Panc1 (cell line): ENCODE results near the gene DRD4. TPM values are rescaled to one million over a fixed set of nuclear protein-coding genes. Genes with fewer than 3 reads are reported as not detected.

Experiments used
- ATAC-seq: fragments of 200-7000 bp; cut with Tn5 transposase; 2 replicates; pipeline ENCODE4 v1.9.1; 2020; ENCODE audit warnings: mild to moderate bottlenecking, moderate library complexity
- BruUV-seq: library from RNA; stranded (reverse); fragments of 400-500 nt; replicated peaks from 2 replicates; lab custom pipeline; 2021; lab: Mats Ljungman, UMichigan
- CTCF ChIA-PET: fragments of 300-600 bp; sonication (Branson Sonifier 250); formaldehyde crosslinking; loops from one replicate; lab custom pipeline; 2022; ENCODE audit warnings: antibody characterized with exemption; lab: Charles Lee
- POLR2A ChIA-PET: fragments of 300-600 bp; sonication (Branson Sonifier 250); formaldehyde crosslinking; loops from one replicate; lab custom pipeline; 2022; ENCODE audit warnings: antibody characterized with exemption; lab: Charles Lee
- DNase-seq: peaks from one replicate; pipeline ENCODE4 v3.0.0-alpha.2; 2010; ENCODE audit warnings: low read depth, low spot score
- H3K27ac ChIP-seq: 2 replicates; pipeline ENCODE4 v1.5.1; 2011; ENCODE audit warnings: mild to moderate bottlenecking, low read length, inconsistent platforms
- H3K27me3 ChIP-seq: fragments of 200-500 bp; sonication (Bioruptor generic); 2 replicates; pipeline ENCODE4 v1.6.0; 2014; ENCODE audit warnings: low read length, inconsistent platforms; ENCODE audit not compliant: control insufficient read depth, insufficient read depth
- H3K36me3 ChIP-seq: fragments of 200-500 bp; sonication (Bioruptor generic); 2 replicates; pipeline ENCODE4 v1.5.1; 2014; ENCODE audit warnings: inconsistent platforms, mild to moderate bottlenecking, low read length, moderate library complexity; ENCODE audit not compliant: control insufficient read depth, insufficient read depth
- H3K4me1 ChIP-seq: 2 replicates; pipeline ENCODE4 v1.5.1; 2011; ENCODE audit warnings: inconsistent platforms, mild to moderate bottlenecking, low read length, moderate library complexity; ENCODE audit not compliant: control insufficient read depth, insufficient read depth
- H3K4me3 ChIP-seq, 2 experiments: 2 replicates each; pipeline ENCODE4 v1.5.1; 2011 to 2012; ENCODE audit warnings: low read depth in 2 of 2, low read length in 2 of 2, mild to moderate bottlenecking in 2 of 2, inconsistent platforms in 1 of 2, moderate library complexity in 1 of 2
- H3K9me3 ChIP-seq: fragments of 200-500 bp; sonication (Bioruptor generic); 2 replicates; pipeline ENCODE4 v1.5.1; 2014; ENCODE audit warnings: low read depth, mild to moderate bottlenecking, inconsistent platforms, low read length, moderate library complexity; ENCODE audit not compliant: control insufficient read depth, insufficient read depth
- POLR2AphosphoS5 ChIP-seq: IDR thresholded peaks from 2 replicates; pipeline ENCODE4 v1.6.1; 2012; ENCODE audit warnings: mild to moderate bottlenecking, low read depth, low read length, moderate library complexity
- SIN3A ChIP-seq: IDR thresholded peaks from 2 replicates; pipeline ENCODE4 v1.6.1; 2012; ENCODE audit warnings: low read depth, mild to moderate bottlenecking, low read length, moderate library complexity, borderline replicate concordance; ENCODE audit not compliant: insufficient read depth
- TCF7L2 ChIP-seq: IDR thresholded peaks from 2 replicates; pipeline ENCODE4 v1.6.1; 2011; ENCODE audit warnings: mild to moderate bottlenecking, low read depth, low read length, inconsistent platforms
- in situ Hi-C: cut with HindIII; loops from 2 replicates; pipeline ENCODE4 v1.10.0; 2016; ENCODE audit warnings: low sequenced_read_pairs, low pct_unique_long_range_greater_than_20kb
- intact Hi-C: fragments of 100-400 bp; cut with micrococcal nuclease; formaldehyde crosslinking; loops from one replicate; pipeline ENCODE4 v1.10.0; 2022; ENCODE audit not compliant: unreplicated experiment
- total RNA-seq: library from RNA; stranded (reverse); gene quantifications from one replicate; pipeline ENCODE4 v1.2.1, GENCODE V29; 2021; ENCODE audit not compliant: unreplicated experiment
- TF ChIP-seq, protein P1 (sequence below): fragments of 450-650 bp; IDR thresholded peaks from 2 replicates; pipeline ENCODE4 v1.5.1; 2017; ENCODE audit warnings: mild to moderate bottlenecking
- TF ChIP-seq, protein P2 (sequence below), 2 experiments: IDR thresholded peaks; 2 replicates each; pipeline ENCODE4 v1.6.1; 2011 to 2012; ENCODE audit warnings: low read depth in 2 of 2, control low read depth in 1 of 2, low read length in 1 of 2, mild to moderate bottlenecking in 1 of 2, moderate library complexity in 1 of 2; ENCODE audit not compliant: insufficient read depth in 1 of 2

DRD4 gene
- total RNA-seq, 1 experiment from 2014 or later, result 0.95 TPM

DNA sequence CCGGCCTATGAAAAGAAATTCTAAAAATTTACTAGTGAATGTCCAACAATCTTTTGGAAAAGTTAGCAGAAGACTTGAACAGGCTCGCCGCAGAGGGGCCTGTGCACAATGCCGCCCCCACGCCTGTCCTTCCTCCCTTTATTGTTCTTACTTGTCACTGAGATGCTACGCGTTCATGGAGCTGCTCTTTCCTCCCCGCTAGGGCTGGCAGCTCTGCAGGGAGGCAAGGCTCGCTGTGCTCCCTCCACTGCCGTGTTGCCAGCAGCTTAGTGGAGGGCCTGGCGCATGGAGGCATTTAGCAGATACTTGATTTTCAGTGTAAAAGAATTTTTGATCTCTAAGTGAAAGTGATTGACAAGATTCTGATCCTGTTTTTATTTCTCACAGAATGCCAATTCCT is 46.1 kb upstream of the DRD4 start:
- ATAC-seq, result no peak
- H3K4me1 ChIP-seq, result no peaks in the 10 kb centered on the region
- H3K27me3 ChIP-seq, result no peaks in the 10 kb centered on the region
- H3K4me3 ChIP-seq, result no peak overlapping the region
- DNase-seq, result no peak
- no peaks in the 10 kb centered on the region for H3K9me3 ChIP-seq
- peaks cover 16% of the 10 kb centered on the region for H3K36me3 ChIP-seq
- CTCF ChIA-PET, result no interaction called here
- TF ChIP-seq, protein P1, sequence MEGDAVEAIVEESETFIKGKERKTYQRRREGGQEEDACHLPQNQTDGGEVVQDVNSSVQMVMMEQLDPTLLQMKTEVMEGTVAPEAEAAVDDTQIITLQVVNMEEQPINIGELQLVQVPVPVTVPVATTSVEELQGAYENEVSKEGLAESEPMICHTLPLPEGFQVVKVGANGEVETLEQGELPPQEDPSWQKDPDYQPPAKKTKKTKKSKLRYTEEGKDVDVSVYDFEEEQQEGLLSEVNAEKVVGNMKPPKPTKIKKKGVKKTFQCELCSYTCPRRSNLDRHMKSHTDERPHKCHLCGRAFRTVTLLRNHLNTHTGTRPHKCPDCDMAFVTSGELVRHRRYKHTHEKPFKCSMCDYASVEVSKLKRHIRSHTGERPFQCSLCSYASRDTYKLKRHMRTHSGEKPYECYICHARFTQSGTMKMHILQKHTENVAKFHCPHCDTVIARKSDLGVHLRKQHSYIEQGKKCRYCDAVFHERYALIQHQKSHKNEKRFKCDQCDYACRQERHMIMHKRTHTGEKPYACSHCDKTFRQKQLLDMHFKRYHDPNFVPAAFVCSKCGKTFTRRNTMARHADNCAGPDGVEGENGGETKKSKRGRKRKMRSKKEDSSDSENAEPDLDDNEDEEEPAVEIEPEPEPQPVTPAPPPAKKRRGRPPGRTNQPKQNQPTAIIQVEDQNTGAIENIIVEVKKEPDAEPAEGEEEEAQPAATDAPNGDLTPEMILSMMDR, result no peak
- TF ChIP-seq POLR2AphosphoS5, result no peak
- TF ChIP-seq, protein P2, sequence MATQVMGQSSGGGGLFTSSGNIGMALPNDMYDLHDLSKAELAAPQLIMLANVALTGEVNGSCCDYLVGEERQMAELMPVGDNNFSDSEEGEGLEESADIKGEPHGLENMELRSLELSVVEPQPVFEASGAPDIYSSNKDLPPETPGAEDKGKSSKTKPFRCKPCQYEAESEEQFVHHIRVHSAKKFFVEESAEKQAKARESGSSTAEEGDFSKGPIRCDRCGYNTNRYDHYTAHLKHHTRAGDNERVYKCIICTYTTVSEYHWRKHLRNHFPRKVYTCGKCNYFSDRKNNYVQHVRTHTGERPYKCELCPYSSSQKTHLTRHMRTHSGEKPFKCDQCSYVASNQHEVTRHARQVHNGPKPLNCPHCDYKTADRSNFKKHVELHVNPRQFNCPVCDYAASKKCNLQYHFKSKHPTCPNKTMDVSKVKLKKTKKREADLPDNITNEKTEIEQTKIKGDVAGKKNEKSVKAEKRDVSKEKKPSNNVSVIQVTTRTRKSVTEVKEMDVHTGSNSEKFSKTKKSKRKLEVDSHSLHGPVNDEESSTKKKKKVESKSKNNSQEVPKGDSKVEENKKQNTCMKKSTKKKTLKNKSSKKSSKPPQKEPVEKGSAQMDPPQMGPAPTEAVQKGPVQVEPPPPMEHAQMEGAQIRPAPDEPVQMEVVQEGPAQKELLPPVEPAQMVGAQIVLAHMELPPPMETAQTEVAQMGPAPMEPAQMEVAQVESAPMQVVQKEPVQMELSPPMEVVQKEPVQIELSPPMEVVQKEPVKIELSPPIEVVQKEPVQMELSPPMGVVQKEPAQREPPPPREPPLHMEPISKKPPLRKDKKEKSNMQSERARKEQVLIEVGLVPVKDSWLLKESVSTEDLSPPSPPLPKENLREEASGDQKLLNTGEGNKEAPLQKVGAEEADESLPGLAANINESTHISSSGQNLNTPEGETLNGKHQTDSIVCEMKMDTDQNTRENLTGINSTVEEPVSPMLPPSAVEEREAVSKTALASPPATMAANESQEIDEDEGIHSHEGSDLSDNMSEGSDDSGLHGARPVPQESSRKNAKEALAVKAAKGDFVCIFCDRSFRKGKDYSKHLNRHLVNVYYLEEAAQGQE (IDR thresholded peaks at IDR 0.05; ENCODE audit: insufficient read depth in 1 of 2, low read depth in 2 of 2, low read length in 1 of 2), result no peak
- no peak for TF ChIP-seq TCF7L2
- no peak for TF ChIP-seq SIN3A
- H3K27ac ChIP-seq, result no peak overlapping the region
- POLR2A ChIA-PET, result interaction anchor here (0.7 kb wide), 1 partner anchor 11 kb away, joined by 11 read pairs; no protein-coding TSS in a partner anchor
- intact Hi-C loops (no loop called here), in situ Hi-C loops (no loop called here)
- no TSS peak for BruUV-seq

DNA sequence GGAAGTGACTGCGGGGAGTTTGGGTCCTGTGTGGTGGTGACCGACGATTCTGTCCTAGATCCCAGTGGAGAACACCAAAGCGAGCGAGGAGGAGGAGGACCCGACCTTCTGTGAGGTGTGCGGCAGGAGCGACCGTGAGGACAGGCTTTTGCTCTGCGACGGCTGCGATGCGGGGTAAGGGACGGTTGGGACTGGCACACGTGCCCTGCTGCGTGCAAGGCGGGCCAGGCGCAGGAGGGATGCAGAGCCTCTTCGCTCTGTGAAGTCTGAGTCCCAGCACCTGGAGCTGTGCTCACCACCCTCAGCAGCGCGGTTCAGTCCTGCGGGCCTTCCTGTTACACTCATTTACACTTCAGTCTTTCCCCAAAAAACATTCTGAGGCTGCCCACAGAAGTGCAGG is 44.6 kb upstream of the DRD4 start:
- in situ Hi-C loops (no loop called here), intact Hi-C loops (no loop called here)
- no peak overlapping the region for H3K27ac ChIP-seq
- no peak for TF ChIP-seq TCF7L2
- TF ChIP-seq POLR2AphosphoS5, result no peak
- TF ChIP-seq, protein P2 (IDR thresholded peaks at IDR 0.05; ENCODE audit: insufficient read depth in 1 of 2, low read depth in 2 of 2, low read length in 1 of 2), result no peak
- TF ChIP-seq SIN3A, result no peak
- TF ChIP-seq, protein P1, result no peak
- no peak for DNase-seq
- CTCF ChIA-PET, result no interaction called here
- no peaks in the 10 kb centered on the region for H3K4me1 ChIP-seq
- H3K9me3 ChIP-seq, result no peaks in the 10 kb centered on the region
- no peak for ATAC-seq
- H3K4me3 ChIP-seq, result no peak overlapping the region
- POLR2A ChIA-PET, result no interaction called here
- H3K36me3 ChIP-seq, result peaks cover 16% of the 10 kb centered on the region
- no peaks in the 10 kb centered on the region for H3K27me3 ChIP-seq
- BruUV-seq, result no TSS peak
